Loucy (cell line): ENCODE data around the gene SCGB1A1.

Experiments used
- CTCF ChIP-seq: fragments of 200-600 bp; sonication (generic); conservative IDR thresholded peaks from 2 replicates; pipeline ENCODE4 v1.5.1; 2014; ENCODE audit warnings: mild to moderate bottlenecking, antibody characterized with exemption, low read length
- EZH2phosphoT487 ChIP-seq: fragments of 200-600 bp; IDR thresholded peaks from 2 replicates; pipeline ENCODE4 v1.6.1; 2018; ENCODE audit warnings: antibody characterized with exemption, mild to moderate bottlenecking, moderate library complexity, borderline replicate concordance

- TF ChIP-seq CTCF (no peak), EZH2phosphoT487 (no peak)
Measured at GRCh38 chr11:62430425-62430824, 11.6 kb downstream of the SCGB1A1 start.
